GM19468 (cell line): ENCODE data around the gene SEMA3G.

Source experiments
- ATAC-seq: cut with Tn5 transposase; IDR thresholded peaks from one replicate; pipeline ENCODE4 v1.9.1; 2021; ENCODE audit warnings: mild to moderate bottlenecking, moderate library complexity, moderate number of reproducible peaks; ENCODE audit not compliant: unreplicated experiment; ENCODE audit errors: extremely low read depth

Gene SEMA3G

GRCh38 chr3:52440671-52441070 lies 4.2 kb downstream of the SEMA3G start:
- ATAC-seq: no peak

GRCh38 chr3:52440249-52440551 lies 4.7 kb downstream of the SEMA3G start:
- ATAC-seq: no peak

GRCh38 chr3:52439426-52440248 lies 5.3 kb downstream of the SEMA3G start:
- ATAC-seq: no peak

- ATAC-seq: no peak
These were observed 6.1 kb downstream of the SEMA3G start for GRCh38 chr3:52438579-52439425.

- no peak for ATAC-seq
These were observed 6.9 kb downstream of the SEMA3G start for GRCh38 chr3:52438104-52438376.

- ATAC-seq: no peak
These were observed 7.4 kb downstream of the SEMA3G start for GRCh38 chr3:52437326-52438103.

- ATAC-seq: no peak
These were observed 8.3 kb downstream of the SEMA3G start for GRCh38 chr3:52436500-52437149.

- no peak for ATAC-seq
These were observed 9.4 kb downstream of the SEMA3G start for GRCh38 chr3:52435246-52436101.

- ATAC-seq: no peak
These were observed 10.3 kb downstream of the SEMA3G start for GRCh38 chr3:52434491-52435115.

- no peak for ATAC-seq
These were observed 10.9 kb downstream of the SEMA3G start for GRCh38 chr3:52433996-52434479.

- no peak for ATAC-seq
These were observed 11.4 kb downstream of the SEMA3G start for GRCh38 chr3:52433328-52433995.

GRCh38 chr3:52432691-52433141 lies 12.2 kb downstream of the SEMA3G start:
- no peak for ATAC-seq

- ATAC-seq: no peak
These were observed 12.7 kb downstream of the SEMA3G start for GRCh38 chr3:52432225-52432624.

GRCh38 chr3:52431459-52432223 lies 13.3 kb downstream of the SEMA3G start:
- no peak for ATAC-seq

- ATAC-seq: no peak
These were observed 14.5 kb downstream of the SEMA3G start for GRCh38 chr3:52430416-52430810.

- no peak for ATAC-seq
These were observed 15.0 kb downstream of the SEMA3G start for GRCh38 chr3:52429779-52430415.

GRCh38 chr3:52429031-52429430 lies 15.9 kb downstream of the SEMA3G start:
- no peak for ATAC-seq
